Esophagus (tissue), 2 donors: Measurements from ENCODE around the gene FHDC1. TPM values are rescaled to one million over a fixed set of nuclear protein-coding genes. Genes with fewer than 3 reads are reported as not detected.

Experiments used
- polyA plus RNA-seq, 2 donors: library from polyadenylated mRNA; stranded (reverse); fragments of 200-250 nt; gene quantifications; one replicate each; pipeline ENCODE4 v1.2.3, GENCODE V29; 2013
- donor health status: healthy with polysubstance abuse.
- donor health status: Bipolar disorder and iron deficiency.

Gene FHDC1
- polyA plus RNA-seq, 2 donors, result 4.7 to 6.7 TPM

Other genes starting within 250 kb of the FHDC1 start
- under 1 TPM; 0.04 to 0.05 TPM for gene TIGD4, start 156.6 kb upstream of the FHDC1 start, polyA plus RNA-seq
- gene ARFIP1, start 156.4 kb upstream of the FHDC1 start, polyA plus RNA-seq, result 10 to 100 TPM; 13.7 to 14.3 TPM